IMR-90 (cell line): ENCODE data around the gene XRN2. TPM values are rescaled to one million over a fixed set of nuclear protein-coding genes. Genes with fewer than 3 reads are reported as not detected.

Source experiments
- ATAC-seq: fragments of 200-7000 bp; cut with Tn5 transposase; 2 replicates; pipeline ENCODE4 v1.9.1; 2020; ENCODE audit warnings: low read depth, mild to moderate bottlenecking, moderate library complexity
- BruUV-seq: library from RNA; stranded (reverse); fragments of 400-500 nt; replicated peaks from 2 replicates; lab custom pipeline; 2021; lab: Mats Ljungman, UMichigan
- CTCF ChIA-PET: fragments of 300-600 bp; formaldehyde crosslinking; extraction: SDS; loops from one replicate; lab custom pipeline; 2021; ENCODE audit warnings: antibody characterized with exemption; lab: Yijun Ruan, JAX
- POLR2A ChIA-PET: fragments of 300-600 bp; sonication (Branson Sonifier 250); formaldehyde crosslinking; loops from one replicate; lab custom pipeline; 2022; ENCODE audit warnings: antibody characterized with exemption; ENCODE audit not compliant: unreplicated experiment; lab: Charles Lee
- DNase-seq: peaks from one replicate; pipeline ENCODE4 v3.0.0; 2013
- H2AFZ ChIP-seq: replicated peaks from 2 replicates; pipeline ENCODE3; 2013; ENCODE audit warnings: low read length, mild to moderate bottlenecking; ENCODE audit not compliant: poor library complexity
- H2AK5ac ChIP-seq: 2 replicates; pipeline ENCODE4 v1.6.1; 2013; ENCODE audit warnings: low read depth, low read length, inconsistent platforms
- H2AK9ac ChIP-seq: replicated peaks from 2 replicates; pipeline ENCODE3; 2013; ENCODE audit warnings: mild to moderate bottlenecking, low read depth, low read length, moderate library complexity; ENCODE audit not compliant: poor library complexity
- H2BK120ac ChIP-seq: 2 replicates; pipeline ENCODE4 v1.6.1; 2013; ENCODE audit warnings: low read depth, low read length, inconsistent platforms
- H2BK15ac ChIP-seq: 3 replicates; pipeline ENCODE4 v1.6.1; 2013; ENCODE audit warnings: low read depth, low read length, inconsistent platforms
- H2BK20ac ChIP-seq: 2 replicates; pipeline ENCODE4 v1.6.1; 2013; ENCODE audit warnings: low read depth, mild to moderate bottlenecking, inconsistent platforms, low read length, moderate library complexity
- H2BK5ac ChIP-seq: 2 replicates; pipeline ENCODE4 v1.6.1; 2013; ENCODE audit warnings: mild to moderate bottlenecking, low read depth, low read length, inconsistent platforms; ENCODE audit not compliant: poor library complexity, severe bottlenecking
- H3K14ac ChIP-seq: replicated peaks from 2 replicates; pipeline ENCODE4 v1.6.1; 2013; ENCODE audit warnings: low read depth, low read length, inconsistent platforms
- H3K18ac ChIP-seq: 2 replicates; pipeline ENCODE4 v1.6.1; 2013; ENCODE audit warnings: low read depth, low read length, control low read depth
- H3K23ac ChIP-seq: 2 replicates; pipeline ENCODE4 v1.6.1; 2013; ENCODE audit warnings: low read depth, low read length, inconsistent platforms
- H3K27ac ChIP-seq: 2 replicates; pipeline ENCODE4 v1.5.1; 2013; ENCODE audit warnings: mild to moderate bottlenecking, control low read depth, low read length; ENCODE audit not compliant: insufficient read depth
- H3K27me3 ChIP-seq: 2 replicates; pipeline ENCODE4 v1.6.1; 2013; ENCODE audit warnings: low read length; ENCODE audit not compliant: control insufficient read depth, insufficient read depth
- H3K36me3 ChIP-seq: 2 replicates; pipeline ENCODE4 v1.6.1; 2013; ENCODE audit warnings: low read length, mixed read lengths; ENCODE audit not compliant: control insufficient read depth, insufficient read depth
- H3K4ac ChIP-seq: 2 replicates; pipeline ENCODE4 v1.6.1; 2013; ENCODE audit warnings: low read depth, low read length, inconsistent platforms
- H3K4me1 ChIP-seq: 2 replicates; pipeline ENCODE4 v1.6.1; 2013; ENCODE audit warnings: low read length, mixed read lengths; ENCODE audit not compliant: control insufficient read depth, insufficient read depth
- H3K4me2 ChIP-seq: 2 replicates; pipeline ENCODE4 v1.6.1; 2013; ENCODE audit warnings: low read depth, mild to moderate bottlenecking, control low read depth, low read length, moderate library complexity
- H3K4me3 ChIP-seq: 2 replicates; pipeline ENCODE4 v1.5.1; 2013; ENCODE audit warnings: low read depth, mild to moderate bottlenecking, control low read depth, low read length, moderate library complexity; ENCODE audit not compliant: insufficient read depth
- H3K56ac ChIP-seq: 2 replicates; pipeline ENCODE4 v1.6.1; 2013; ENCODE audit warnings: low read length, inconsistent platforms; ENCODE audit not compliant: insufficient read depth; ENCODE audit errors: extremely low read depth
- H3K79me1 ChIP-seq, 2 experiments: 2 replicates each; pipeline ENCODE4 v1.6.1; 2013; ENCODE audit warnings: low read length in 2 of 2, inconsistent platforms in 1 of 2, low read depth in 1 of 2
- H3K9ac ChIP-seq: 2 replicates; pipeline ENCODE4 v1.6.1; 2013; ENCODE audit warnings: low read depth, low read length, control low read depth
- H3K9me1 ChIP-seq: 2 replicates; pipeline ENCODE4 v1.6.1; 2013; ENCODE audit warnings: low read length, inconsistent platforms; ENCODE audit not compliant: insufficient read depth
- H3K9me3 ChIP-seq: 2 replicates; pipeline ENCODE4 v1.6.1; 2013; ENCODE audit warnings: low read length; ENCODE audit not compliant: control insufficient read depth, insufficient read depth
- H4K20me1 ChIP-seq: 2 replicates; pipeline ENCODE4 v1.6.1; 2013; ENCODE audit warnings: low read length, inconsistent platforms; ENCODE audit not compliant: insufficient read depth
- H4K5ac ChIP-seq: 2 replicates; pipeline ENCODE4 v1.6.1; 2013; ENCODE audit warnings: mild to moderate bottlenecking, low read depth, low read length, control low read depth
- H4K8ac ChIP-seq, 2 experiments: 2 replicates each; pipeline ENCODE4 v1.6.1; 2013; ENCODE audit warnings: low read depth in 2 of 2, low read length in 2 of 2, control low read depth in 1 of 2, inconsistent platforms in 1 of 2
- H4K91ac ChIP-seq: 2 replicates; pipeline ENCODE4 v1.6.1; 2013; ENCODE audit warnings: low read depth, low read length, inconsistent platforms; ENCODE audit not compliant: insufficient read depth
- CTCF ChIP-seq: conservative IDR thresholded peaks from 2 replicates; pipeline ENCODE4 v1.5.1; 2012; ENCODE audit warnings: mild to moderate bottlenecking, low read depth, low read length, improper control_type of control experiment
- FOS ChIP-seq: fragments of 150-350 bp; IDR thresholded peaks from 2 replicates; pipeline ENCODE4 v1.6.1; 2016; ENCODE audit warnings: low read depth, low read length
- MAFK ChIP-seq: IDR thresholded peaks from 2 replicates; pipeline ENCODE4 v1.6.1; 2012; ENCODE audit warnings: low read depth, low read length, improper control_type of control experiment
- MAZ ChIP-seq: IDR thresholded peaks from 2 replicates; pipeline ENCODE4 v1.6.1; 2012; ENCODE audit warnings: low read depth, mild to moderate bottlenecking, low read length, improper control_type of control experiment, moderate library complexity, borderline replicate concordance
- MXI1 ChIP-seq: IDR thresholded peaks from 2 replicates; pipeline ENCODE4 v1.6.1; 2012; ENCODE audit warnings: low read depth, mild to moderate bottlenecking, low read length, moderate library complexity, borderline replicate concordance
- NFE2L2 ChIP-seq: fragments of 150-350 bp; IDR thresholded peaks from 2 replicates; pipeline ENCODE4 v1.6.1; 2016; ENCODE audit warnings: low read depth, mild to moderate bottlenecking, low read length
- RFX5 ChIP-seq: IDR thresholded peaks from 2 replicates; pipeline ENCODE4 v1.8.0; 2012; ENCODE audit warnings: low read depth, mild to moderate bottlenecking, low read length, moderate library complexity
- SMC3 ChIP-seq: fragments of 150-350 bp; IDR thresholded peaks from 2 replicates; pipeline ENCODE4 v1.6.1; 2016; ENCODE audit warnings: low read depth, mild to moderate bottlenecking, antibody characterized with exemption, low read length, moderate library complexity
- WGBS, 2 experiments: methylation state at CpG; one replicate each; pipeline versions ENCODE4 v1.1.5 to v1.1.7; 2013; ENCODE audit warnings: missing lambda C conversion rate in 2 of 2; ENCODE audit not compliant: insufficient read length in 1 of 2; ENCODE audit errors: extremely low coverage in 2 of 2; 5-methylcytosine and 5-hydroxymethylcytosine counted together
- dilution Hi-C: fragments of 300-500 bp; cut with HindIII; formaldehyde crosslinking; loops from one replicate; pipeline ENCODE4 v1.14.3; 2018; ENCODE audit warnings: low sequenced_read_pairs; ENCODE audit not compliant: unreplicated experiment
- in situ Hi-C: fragments of 300-500 bp; cut with MboI; formaldehyde crosslinking; loops from 3 replicates; pipeline ENCODE4 v1.14.3; 2019; ENCODE audit warnings: low sequenced_read_pairs, inconsistent platforms, mixed read lengths
- intact Hi-C: fragments of 100-400 bp; cut with micrococcal nuclease; formaldehyde crosslinking; loops from 2 replicates; pipeline ENCODE4 v1.10.0; 2022
- polyA plus RNA-seq, 3 experiments: library from polyadenylated mRNA; depleted of rRNA; stranded (reverse); fragments of >200 nt; gene quantifications; 2 replicates each; pipeline ENCODE4 v1.2.3, GENCODE V29; 2012; ENCODE audit warnings: low replicate concordance in 1 of 3
- total RNA-seq: library from RNA; depleted of rRNA; stranded (reverse); fragments of >200 nt; gene quantifications from 2 replicates; pipeline ENCODE4 v1.2.3, GENCODE V29; 2012

XRN2 gene
- total and polyA plus RNA-seq, 2 of the 4 experiments (the other 2 are of a cell fraction) = 58.1 to 70.8 TPM

- dilution Hi-C loops = no loop called here
- in situ Hi-C loops = no loop called here
Observed at GRCh38 chr20:21278829-21279228, 24.3 kb upstream of the XRN2 start.

More at GRCh38 chr20:21278829-21279228, 24.3 kb upstream of the XRN2 start:
- DNase-seq (no peak), ATAC-seq (no peak)
- Histone ChIP-seq H2BK120ac (no peak overlapping the region), H3K4me3 (no peak overlapping the region), H3K9me3 (no peaks in the 10 kb centered on the region), H4K91ac (no peak overlapping the region), H2BK20ac (no peak overlapping the region), H2AFZ (no peak overlapping the region), H3K9me1 (no peaks in the 10 kb centered on the region), H3K27me3 (peaks cover 6% of the 10 kb centered on the region; the same call in 1 of the 2 replicates), H3K56ac (no peak overlapping the region), H3K79me1 (no peaks in the 10 kb centered on the region), H4K8ac (no peak overlapping the region), H3K27ac (no peak overlapping the region), H4K5ac (no peak overlapping the region), H3K36me3 (no peaks in the 10 kb centered on the region), H3K14ac (no peak overlapping the region), H3K9ac (no peak overlapping the region), H3K4me1 (no peaks in the 10 kb centered on the region), H3K4me2 (no peak overlapping the region), H2BK5ac (no peak overlapping the region), H2BK15ac (no peak overlapping the region), H4K20me1 (no peaks in the 10 kb centered on the region), H2AK9ac (no peak overlapping the region), H3K4ac (no peak overlapping the region), H2AK5ac (no peak overlapping the region), H3K18ac (no peak overlapping the region), H3K23ac (no peak overlapping the region)
- WGBS, 2 experiments = no CpG with 5 or more reads among the region's 2 CpGs
- ChIA-PET CTCF (no interaction called here), POLR2A (no interaction called here)
- intact Hi-C loops = no loop called here
- BruUV-seq = no TSS peak
- no peak for TF ChIP-seq MAFK
- TF ChIP-seq CTCF = no peak
- no peak for TF ChIP-seq RFX5
- TF ChIP-seq NFE2L2 = no peak
- TF ChIP-seq SMC3 = no peak
- no peak for TF ChIP-seq MXI1
- TF ChIP-seq FOS = no peak
- no peak for TF ChIP-seq MAZ
